Neural cell (in vitro differentiated cells): ENCODE measurements around the gene IGF2R. TPM values are rescaled to one million over a fixed set of nuclear protein-coding genes. Genes with fewer than 3 reads are reported as not detected.

ENCODE experiments used
- H2AFZ ChIP-seq: fragments of 200-600, 300-800 bp; sonication (generic), shearing (Covaris generic); 2 replicates; pipeline ENCODE4 v1.6.0; 2014; ENCODE audit warnings: low read depth, mild to moderate bottlenecking, antibody characterized with exemption, low read length, moderate library complexity
- H3F3A ChIP-seq: fragments of 200-600 bp; shearing (Covaris generic); 2 replicates; pipeline ENCODE4 v1.6.1; 2016; ENCODE audit warnings: mild to moderate bottlenecking, moderate library complexity, mixed read lengths, antibody characterized with exemption, low read length; ENCODE audit not compliant: insufficient read depth, poor library complexity, severe bottlenecking
- H3K27ac ChIP-seq: fragments of 200-600, 300-800 bp; sonication (generic), shearing (Covaris generic); 2 replicates; pipeline ENCODE4 v1.5.1; 2014; ENCODE audit warnings: mild to moderate bottlenecking, low read length, moderate library complexity
- H3K27me3 ChIP-seq: fragments of 300-800, 200-600 bp; sonication (generic), shearing (Covaris generic); 2 replicates; pipeline ENCODE4 v1.6.0; 2014; ENCODE audit warnings: mild to moderate bottlenecking, low read depth, low read length, moderate library complexity; ENCODE audit not compliant: insufficient read depth
- H3K36me3 ChIP-seq: fragments of 300-800, 200-600 bp; sonication (generic), shearing (Covaris generic); 2 replicates; pipeline ENCODE4 v1.5.1; 2014; ENCODE audit warnings: mild to moderate bottlenecking, antibody characterized with exemption, low read length, moderate library complexity; ENCODE audit not compliant: insufficient read depth
- H3K4me2 ChIP-seq: fragments of 300-800, 200-600 bp; sonication (generic), shearing (Covaris generic); 2 replicates; pipeline ENCODE4 v1.6.0; 2014; ENCODE audit warnings: mild to moderate bottlenecking, low read length
- H3K4me3 ChIP-seq: fragments of 300-800, 200-600 bp; sonication (generic), shearing (Covaris generic); 2 replicates; pipeline ENCODE4 v1.5.1; 2014; ENCODE audit warnings: mild to moderate bottlenecking, low read length, moderate library complexity
- H3K79me2 ChIP-seq: fragments of 200-600 bp; shearing (Covaris generic); replicated peaks from 2 replicates; pipeline ENCODE4 v1.6.0; 2014; ENCODE audit warnings: mild to moderate bottlenecking, low read length, moderate library complexity; ENCODE audit not compliant: insufficient read depth
- H3K9ac ChIP-seq: fragments of 300-800, 200-600 bp; sonication (generic), shearing (Covaris generic); 2 replicates; pipeline ENCODE4 v1.6.1; 2016; ENCODE audit warnings: mild to moderate bottlenecking, low read length, mixed read lengths
- H3K9me2 ChIP-seq: fragments of 200-600 bp; shearing (Covaris generic); 2 replicates; pipeline ENCODE4 v1.6.1; 2016; ENCODE audit warnings: mild to moderate bottlenecking, low read length, mixed read lengths; ENCODE audit not compliant: insufficient read depth
- H3K9me3 ChIP-seq: fragments of 200-600, 300-800 bp; sonication (generic), shearing (Covaris generic); 2 replicates; pipeline ENCODE4 v1.6.1; 2016; ENCODE audit warnings: mild to moderate bottlenecking, mixed run types, low read length, moderate library complexity, mixed read lengths
- H4K20me1 ChIP-seq: fragments of 200-600 bp; shearing (Covaris generic); 2 replicates; pipeline ENCODE4 v1.6.1; 2016; ENCODE audit warnings: mild to moderate bottlenecking, mixed run types; ENCODE audit not compliant: insufficient read depth
- CTCF ChIP-seq: fragments of 450-650 bp; IDR thresholded peaks from 2 replicates; pipeline ENCODE4 v1.5.1; 2014; ENCODE audit warnings: antibody characterized with exemption, mild to moderate bottlenecking, moderate library complexity; ENCODE audit not compliant: poor library complexity, severe bottlenecking
- EP300 ChIP-seq: fragments of 450-650 bp; conservative IDR thresholded peaks from 2 replicates; pipeline ENCODE4 v1.6.1; 2014; ENCODE audit warnings: antibody characterized with exemption, mild to moderate bottlenecking, moderate library complexity; ENCODE audit not compliant: poor library complexity, severe bottlenecking
- EZH2 ChIP-seq: fragments of 200-600, 300-800 bp; shearing (Covaris generic), sonication (generic); IDR thresholded peaks from 2 replicates; pipeline ENCODE4 v1.6.1; 2014; ENCODE audit warnings: antibody characterized with exemption, low read length, borderline replicate concordance, mild to moderate bottlenecking; ENCODE audit not compliant: insufficient read depth, poor library complexity, severe bottlenecking
- MXI1 ChIP-seq: fragments of 450-650 bp; conservative IDR thresholded peaks from 2 replicates; pipeline ENCODE4 v1.6.1; 2014; ENCODE audit warnings: antibody characterized with exemption, mild to moderate bottlenecking; ENCODE audit not compliant: poor library complexity, severe bottlenecking
- POLR2AphosphoS5 ChIP-seq: IDR thresholded peaks from 2 replicates; pipeline ENCODE4 v1.6.1; 2012
- RAD21 ChIP-seq: fragments of 450-650 bp; conservative IDR thresholded peaks from 2 replicates; pipeline ENCODE4 v1.6.1; 2014; ENCODE audit warnings: antibody characterized with exemption, mild to moderate bottlenecking, moderate library complexity
- REST ChIP-seq: IDR thresholded peaks from 2 replicates; pipeline ENCODE4 v1.6.1; 2012; ENCODE audit warnings: borderline replicate concordance
- SMC3 ChIP-seq: fragments of 450-650 bp; conservative IDR thresholded peaks from 2 replicates; pipeline ENCODE4 v1.6.1; 2014; ENCODE audit warnings: antibody characterized with exemption, mild to moderate bottlenecking, moderate library complexity; ENCODE audit not compliant: poor library complexity
- TAF1 ChIP-seq: IDR thresholded peaks from 2 replicates; pipeline ENCODE4 v1.6.1; 2012; ENCODE audit warnings: low read depth
- polyA plus RNA-seq: library from polyadenylated mRNA; depleted of rRNA; stranded (reverse); fragments of >200 nt; gene quantifications from 2 replicates; pipeline ENCODE4 v1.2.3, GENCODE V29; 2014

Gene IGF2R
- polyA plus RNA-seq, 1 donor from 2014 or later = 15.0 TPM

- Histone ChIP-seq H3K36me3 (no peaks in the 10 kb centered on the region), H3K27ac (no peak overlapping the region), H3K4me3 (no peak overlapping the region), H4K20me1 (no peaks in the 10 kb centered on the region), H3K9me3 (no peaks in the 10 kb centered on the region), H3K4me2 (no peak overlapping the region), H3K79me2 (no peaks in the 10 kb centered on the region), H3K9me2 (no peaks in the 10 kb centered on the region), H3F3A (no peaks in the 10 kb centered on the region), H3K27me3 (no peaks in the 10 kb centered on the region), H3K9ac (no peak overlapping the region), H2AFZ (no peak overlapping the region)
- TF ChIP-seq RAD21 (no peak), EP300 (no peak), EZH2 (no peak), REST (no peak), MXI1 (no peak), TAF1 (no peak), CTCF (no peak), POLR2AphosphoS5 (no peak), SMC3 (no peak)
These were observed 151.2 kb downstream of the IGF2R start for GRCh38 chr6:160120087-160120486.

GRCh38 chr6:160121558-160121957 is 152.7 kb downstream of the IGF2R start, which contains the start of gene SLC22A1:
TSS of gene SLC22A1 (plus strand) at chr6:160121815. CDS start at chr6:160121936, 121 bp downstream.
- H3K27me3 ChIP-seq = no peaks in the 10 kb centered on the region
- no peaks in the 10 kb centered on the region for H3K9me2 ChIP-seq
- H3K9me3 ChIP-seq = no peaks in the 10 kb centered on the region
- no peak within 1 kb of the TSS for H3K4me2 ChIP-seq
- no peak within 1 kb of the TSS for H2AFZ ChIP-seq
- H3K36me3 ChIP-seq = no peaks in the 10 kb centered on the region
- no peaks in the 10 kb centered on the region for H4K20me1 ChIP-seq
- TF ChIP-seq SMC3 = no peak
- no peak for TF ChIP-seq REST
- TF ChIP-seq RAD21 = no peak
- no peak for TF ChIP-seq MXI1
- no peak for TF ChIP-seq CTCF
- TF ChIP-seq EP300 = no peak
- no peak for TF ChIP-seq EZH2
- no peak for TF ChIP-seq POLR2AphosphoS5
- no peak for TF ChIP-seq TAF1
- H3F3A ChIP-seq = no peaks in the 10 kb centered on the region
- no peak within 1 kb of the TSS for H3K27ac ChIP-seq
- H3K9ac ChIP-seq = no peak within 1 kb of the TSS
- H3K79me2 ChIP-seq = no peaks in the 10 kb centered on the region
- no peak within 1 kb of the TSS for H3K4me3 ChIP-seq
